PFSK-1 (cell line): ENCODE data around the gene NTN1.

Experiments used
- FOXP2 ChIP-seq: optimal IDR thresholded peaks from 2 replicates; pipeline ENCODE3; 2011; ENCODE audit warnings: borderline replicate concordance, control low read depth, inconsistent platforms; ENCODE audit not compliant: insufficient read depth; ENCODE audit errors: extremely low read length, extremely low read depth
- POLR2AphosphoS5 ChIP-seq: IDR thresholded peaks from 2 replicates; pipeline ENCODE4 v1.6.1; 2012; ENCODE audit warnings: low read depth, mild to moderate bottlenecking, control low read depth, low read length, moderate library complexity
- SIN3A ChIP-seq: IDR thresholded peaks from 2 replicates; pipeline ENCODE4 v1.6.1; 2012; ENCODE audit warnings: mild to moderate bottlenecking, low read length, moderate library complexity, borderline replicate concordance; ENCODE audit not compliant: insufficient read depth
- TAF1 ChIP-seq: IDR thresholded peaks from 2 replicates; pipeline ENCODE4 v1.6.1; 2012; ENCODE audit warnings: low read length, control low read depth, borderline replicate concordance; ENCODE audit not compliant: insufficient read depth

GRCh38 chr17:9038380-9038779, 17.1 kb downstream of the NTN1 start:
- TF ChIP-seq TAF1 (no peak), FOXP2 (no peak), POLR2AphosphoS5 (no peak), SIN3A (no peak)
